HG03280 (cell line): Measurements from ENCODE around the gene CLCN3.
"Not testable (repeated sequence)": the region's sequence is repeated elsewhere in the genome, so short reads cannot be mapped to it uniquely, and the experiment has no call there.

Experiments
- ATAC-seq: cut with Tn5 transposase; IDR thresholded peaks from one replicate; pipeline ENCODE4 v1.9.1; 2021; ENCODE audit warnings: mild to moderate bottlenecking, moderate library complexity; ENCODE audit not compliant: unreplicated experiment

Gene CLCN3

DNA sequence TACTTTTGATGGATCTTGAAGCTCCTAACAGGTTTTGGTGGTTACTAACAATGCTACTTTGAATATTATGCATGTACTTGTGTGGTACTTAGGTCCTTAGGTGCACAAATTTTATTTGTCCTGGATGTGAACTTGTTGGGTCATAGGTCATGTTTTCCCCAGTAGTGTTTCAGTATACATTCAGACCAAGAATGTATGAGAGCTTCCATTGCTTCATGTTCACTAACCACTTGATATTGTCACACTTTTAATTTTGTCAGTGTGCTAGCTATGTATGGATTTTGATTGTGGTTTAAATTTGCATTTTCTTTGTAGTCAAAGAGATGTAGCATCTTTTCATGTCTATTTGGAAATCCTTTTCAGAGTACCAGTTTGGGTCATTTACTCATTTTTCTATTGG, 32.2 kb downstream of the CLCN3 start:
- no peak for ATAC-seq

DNA sequence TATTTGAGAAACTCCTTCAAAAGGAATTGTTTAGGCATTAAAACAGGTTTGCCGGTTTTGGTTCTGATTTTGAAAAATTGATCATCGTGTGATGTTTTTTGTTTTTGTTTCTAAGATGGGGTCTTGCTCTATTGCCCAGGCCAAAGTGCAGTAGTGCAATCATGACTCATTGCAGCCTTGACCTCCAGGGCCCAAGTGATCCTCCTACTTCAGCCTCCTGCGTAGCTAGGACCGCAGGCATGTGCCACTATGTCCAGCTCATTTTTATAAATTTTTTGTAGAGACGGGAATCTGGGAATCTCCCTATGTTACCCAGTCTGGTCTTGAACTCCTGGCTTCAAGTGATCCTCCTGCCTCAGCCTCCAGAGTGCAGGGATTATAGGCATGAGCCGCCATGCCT, 35.0 kb downstream of the CLCN3 start:
- no peak for ATAC-seq

DNA sequence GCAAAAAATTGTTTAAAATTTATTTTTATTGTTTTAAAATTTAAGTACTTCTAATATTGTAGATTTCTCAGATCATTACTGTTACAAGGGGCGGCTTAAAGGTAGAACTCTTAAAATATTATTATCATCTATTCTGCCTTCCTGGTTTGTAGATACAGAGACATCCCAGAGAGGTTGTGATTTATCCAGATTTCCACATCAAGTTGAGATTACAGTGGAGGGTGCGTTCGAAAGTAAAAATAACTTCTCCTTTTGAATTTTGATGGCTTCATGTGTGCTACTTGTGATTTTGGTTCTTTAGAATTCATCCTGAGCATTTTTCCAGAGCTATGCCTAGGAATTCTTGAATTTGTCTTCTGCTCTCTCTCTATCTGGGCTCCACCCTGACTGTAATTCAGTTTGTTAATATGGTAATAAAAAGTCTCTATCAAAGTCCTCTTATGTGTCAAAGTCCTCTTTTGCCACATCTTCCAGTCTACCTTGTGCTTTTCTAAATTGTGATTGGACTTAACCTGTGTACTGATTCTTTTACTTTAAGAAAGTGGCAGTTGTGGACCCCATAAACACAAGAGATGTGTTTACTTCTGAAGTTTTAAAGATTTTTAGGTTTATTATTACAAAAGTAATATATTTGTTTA, 37.2 kb downstream of the CLCN3 start:
- ATAC-seq: no peak

DNA sequence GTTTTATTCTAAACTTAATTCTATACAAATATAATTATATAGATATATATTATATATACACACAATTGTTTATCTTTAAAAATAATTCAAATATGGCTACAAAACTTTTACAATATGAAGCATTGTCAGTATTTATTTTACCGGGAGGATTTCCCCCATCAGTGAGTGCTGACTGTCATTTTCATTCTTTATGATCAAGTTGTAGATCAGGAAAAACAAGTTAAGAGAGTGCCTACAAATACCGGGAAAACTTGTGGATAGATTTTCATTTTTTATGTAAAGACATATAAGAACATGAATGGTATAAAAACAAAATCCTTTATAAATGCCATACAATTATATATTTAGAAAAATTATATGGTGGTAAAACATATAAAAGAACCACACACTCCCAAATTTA, 37.8 kb downstream of the CLCN3 start:
- ATAC-seq: no peak

DNA sequence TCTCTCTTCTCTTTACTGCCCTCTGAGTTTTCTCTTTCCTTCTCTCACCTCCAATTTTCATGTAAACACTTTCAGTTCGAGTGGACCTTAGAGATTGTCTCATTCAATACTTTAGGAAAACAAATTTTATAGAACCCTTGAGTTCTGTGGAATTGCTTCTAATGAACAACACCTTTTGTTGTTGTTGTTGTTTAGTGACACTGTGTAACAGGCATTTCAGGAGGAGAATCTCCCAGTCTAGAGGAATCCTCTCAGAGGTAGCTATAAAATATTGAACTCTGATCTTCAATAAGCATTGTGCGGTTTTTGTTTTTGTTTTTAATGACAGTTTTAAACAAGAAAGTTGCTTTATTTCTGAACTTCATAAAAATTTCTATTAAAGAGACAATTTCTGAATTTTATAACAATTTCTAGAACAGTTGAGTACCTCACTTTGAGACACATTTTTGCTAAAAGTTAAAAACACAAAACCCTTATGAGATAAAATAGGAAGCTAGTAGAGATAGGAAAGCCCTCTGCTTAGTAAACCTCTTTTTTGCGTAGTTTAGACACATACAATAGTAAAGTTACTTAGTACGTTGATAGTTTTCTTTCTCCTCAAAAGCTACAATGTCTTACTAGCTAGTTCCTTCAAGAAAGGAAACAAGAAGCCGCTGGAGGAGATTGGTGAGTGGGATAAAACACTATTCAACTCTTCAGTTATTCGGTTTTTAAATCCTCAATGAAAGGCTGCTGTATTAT, 38.8 kb downstream of the CLCN3 start:
- ATAC-seq: no peak

DNA sequence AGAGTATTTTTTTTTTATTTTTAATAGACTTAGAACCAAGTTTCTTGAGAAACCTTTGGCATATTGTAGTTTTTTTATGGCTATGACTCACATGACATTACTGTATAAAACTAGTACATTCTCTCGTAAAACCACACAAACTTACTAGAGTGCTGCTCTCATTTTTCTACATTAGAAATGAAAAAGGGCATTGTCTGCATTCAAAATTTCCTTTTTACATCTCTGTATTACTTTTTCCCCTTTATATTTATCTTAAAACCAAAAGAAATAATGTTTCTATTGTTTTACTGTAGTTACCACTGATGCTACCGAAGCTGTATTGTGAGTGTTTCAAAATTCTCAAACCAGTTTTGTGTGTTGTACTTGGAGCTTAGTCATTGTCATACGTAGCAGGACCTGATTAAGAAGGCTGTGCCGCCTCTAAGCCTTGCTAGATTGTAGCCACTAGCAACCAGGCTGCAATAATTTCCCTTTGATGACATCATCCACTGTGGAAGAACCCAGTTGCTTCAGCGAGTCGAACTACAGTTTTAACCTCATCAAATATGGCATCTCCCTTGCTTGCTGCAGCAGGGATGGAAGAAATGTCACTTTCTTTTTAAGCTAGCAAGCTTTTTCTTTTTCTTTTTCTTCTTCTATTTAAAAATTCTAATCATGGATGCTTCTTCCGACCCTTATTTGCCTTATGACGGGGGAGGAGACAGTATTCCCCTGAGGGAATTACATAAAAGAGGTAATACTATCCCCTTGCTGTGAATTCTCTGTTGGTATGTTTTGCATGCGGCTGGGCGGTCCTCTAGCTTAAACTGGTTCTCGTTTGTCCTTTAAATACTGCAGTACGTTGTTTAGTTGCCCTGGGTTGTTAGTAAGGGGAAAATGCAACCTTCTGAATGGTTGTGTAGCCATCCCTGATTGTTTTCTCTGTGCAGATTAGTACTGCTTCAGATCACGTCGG, 39.6 kb downstream of the CLCN3 start:
- ATAC-seq: peak; percentile 99

DNA sequence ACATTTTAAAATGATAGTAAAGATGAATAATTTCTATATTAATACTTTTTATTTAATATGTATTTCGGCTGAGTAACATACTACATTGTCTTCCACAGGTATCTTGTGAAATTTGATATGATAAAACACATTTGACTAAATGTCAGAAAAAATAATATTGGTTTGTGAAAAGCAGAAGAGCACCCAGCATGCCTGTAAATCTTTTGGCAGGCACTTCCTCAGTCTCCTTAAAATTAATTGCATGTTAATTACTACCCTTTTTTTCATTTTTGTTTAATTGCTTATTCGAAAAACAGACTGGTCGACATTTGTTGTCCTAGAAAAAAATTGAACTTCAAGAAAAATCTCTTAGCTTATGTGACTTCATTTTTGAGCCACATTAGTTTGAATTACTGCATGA, 40.6 kb downstream of the CLCN3 start:
- ATAC-seq: no peak

DNA sequence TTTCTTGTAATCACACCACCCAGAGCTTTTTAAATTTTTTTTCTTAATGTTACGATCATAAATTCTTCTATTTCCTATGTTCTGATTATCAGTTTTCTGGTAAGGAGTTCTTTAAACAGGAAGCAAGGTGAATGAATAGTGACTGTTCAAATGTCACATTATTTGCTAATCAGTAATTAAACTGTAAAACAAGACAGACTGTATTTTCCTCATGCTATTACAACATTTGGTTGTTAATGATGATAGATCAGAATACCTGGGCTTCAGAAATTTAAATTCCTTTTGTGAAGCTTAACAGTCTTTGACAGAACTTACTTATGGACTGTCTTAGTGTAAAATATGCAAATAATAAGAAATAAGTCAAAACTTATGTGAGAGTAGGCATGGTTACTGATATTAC, 41.4 kb downstream of the CLCN3 start:
- no peak for ATAC-seq

DNA sequence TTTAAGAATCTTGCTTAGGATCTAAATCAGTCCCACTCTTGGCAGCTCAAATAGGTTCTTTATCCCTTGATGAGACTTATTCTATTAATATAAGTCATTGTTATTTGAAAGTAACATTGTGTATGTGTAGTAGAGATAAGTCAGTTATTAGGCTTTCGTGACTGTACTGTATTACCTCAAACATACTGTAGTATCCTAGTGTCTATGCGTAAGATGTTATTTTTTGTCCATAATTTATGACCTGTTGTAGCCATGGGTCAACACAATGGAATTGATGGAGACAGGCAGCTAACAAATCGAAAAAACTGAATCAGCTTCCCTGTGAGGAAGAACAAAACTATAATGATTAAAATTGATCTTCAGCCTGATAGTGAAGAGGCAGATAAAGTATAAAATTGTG, 41.8 kb downstream of the CLCN3 start:
- no peak for ATAC-seq

DNA sequence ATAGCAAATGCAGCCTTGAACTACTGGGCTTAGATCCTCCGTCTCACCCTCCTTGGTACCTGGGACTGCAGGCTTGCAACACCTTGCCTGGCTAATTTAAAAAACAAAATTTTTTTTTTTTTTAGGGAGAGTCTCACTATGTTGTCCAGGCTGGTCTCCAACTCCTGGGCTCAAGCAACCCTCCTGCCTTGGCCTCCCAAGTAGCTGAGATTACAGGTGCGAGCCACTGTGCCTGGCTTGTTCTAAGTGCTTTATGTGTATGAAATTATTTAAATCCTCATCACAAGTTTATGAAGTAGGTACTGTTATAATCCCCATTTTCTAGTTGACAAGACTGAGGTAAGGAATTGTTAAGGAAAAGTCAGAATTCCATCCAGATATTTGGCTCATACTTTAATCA, 43.0 kb downstream of the CLCN3 start:
- ATAC-seq: no peak

DNA sequence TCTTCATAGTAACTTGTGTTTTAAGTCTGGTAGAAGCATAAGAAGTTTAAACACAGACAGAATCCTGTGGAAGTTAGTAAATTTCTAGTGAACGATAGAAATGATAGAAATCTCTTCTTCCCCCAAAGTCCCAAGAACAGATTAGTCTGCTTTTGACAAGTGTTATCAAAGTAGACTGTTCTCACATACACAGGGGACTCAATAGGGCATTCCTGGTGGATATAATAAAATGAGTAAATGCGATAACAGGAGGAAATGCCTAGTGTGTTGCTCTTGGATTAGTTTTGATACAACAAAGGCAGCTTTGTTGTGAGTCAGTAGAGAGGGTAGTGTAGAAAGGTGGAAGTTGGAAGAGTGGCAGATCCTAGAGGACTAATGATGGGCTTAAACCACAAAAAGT, 43.5 kb downstream of the CLCN3 start:
- no peak for ATAC-seq

DNA sequence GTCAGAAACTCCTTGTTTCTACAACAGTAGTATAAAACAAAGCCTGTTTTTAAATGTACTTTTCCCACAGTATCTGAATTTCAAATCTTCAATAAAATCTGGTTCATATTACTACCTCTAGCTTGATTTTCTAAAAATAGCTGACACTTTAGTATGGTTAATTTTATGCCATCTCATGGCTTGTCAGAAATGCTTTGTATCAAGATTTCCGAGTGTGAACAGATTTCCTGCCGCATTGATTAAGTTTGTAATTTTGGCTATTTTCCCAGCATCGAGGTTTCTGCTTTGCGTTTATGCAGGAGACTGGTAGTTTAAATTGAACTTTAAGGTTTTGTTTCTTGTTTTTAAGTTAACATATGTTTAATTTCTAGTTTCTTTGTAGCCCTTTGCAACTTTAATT, 44.2 kb downstream of the CLCN3 start:
- ATAC-seq: no peak

DNA sequence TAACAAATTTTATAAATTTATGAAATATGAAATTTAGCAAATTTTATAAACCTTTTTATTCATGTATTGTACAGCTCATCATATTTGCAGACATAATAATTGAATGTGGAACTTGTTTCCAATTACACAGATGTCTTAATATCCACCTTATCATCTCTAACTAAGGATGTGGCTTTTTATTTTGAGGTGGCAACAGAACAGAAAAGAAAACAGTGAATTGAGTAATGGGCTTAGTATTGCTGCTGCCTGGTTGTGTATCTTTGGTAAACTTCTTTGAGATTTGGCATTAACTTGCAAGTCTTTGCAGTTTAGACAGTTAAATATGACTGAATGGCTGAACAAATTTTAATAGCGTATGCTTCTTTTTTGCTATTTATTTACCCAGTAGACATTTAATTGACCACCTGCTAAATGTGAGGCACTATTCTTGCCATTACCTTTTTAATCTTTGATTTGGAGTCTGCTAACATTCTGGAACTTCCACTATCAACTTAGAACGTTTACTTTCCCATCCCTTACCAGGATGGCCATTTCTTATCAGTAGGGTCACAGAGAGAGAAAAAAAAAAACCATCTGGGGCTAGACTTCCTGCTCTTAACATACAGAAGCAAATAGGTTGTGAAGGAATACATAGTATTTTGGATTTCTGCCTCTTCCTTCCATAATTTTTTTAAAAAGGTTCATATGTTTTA, 44.8 kb downstream of the CLCN3 start:
- no peak for ATAC-seq

DNA sequence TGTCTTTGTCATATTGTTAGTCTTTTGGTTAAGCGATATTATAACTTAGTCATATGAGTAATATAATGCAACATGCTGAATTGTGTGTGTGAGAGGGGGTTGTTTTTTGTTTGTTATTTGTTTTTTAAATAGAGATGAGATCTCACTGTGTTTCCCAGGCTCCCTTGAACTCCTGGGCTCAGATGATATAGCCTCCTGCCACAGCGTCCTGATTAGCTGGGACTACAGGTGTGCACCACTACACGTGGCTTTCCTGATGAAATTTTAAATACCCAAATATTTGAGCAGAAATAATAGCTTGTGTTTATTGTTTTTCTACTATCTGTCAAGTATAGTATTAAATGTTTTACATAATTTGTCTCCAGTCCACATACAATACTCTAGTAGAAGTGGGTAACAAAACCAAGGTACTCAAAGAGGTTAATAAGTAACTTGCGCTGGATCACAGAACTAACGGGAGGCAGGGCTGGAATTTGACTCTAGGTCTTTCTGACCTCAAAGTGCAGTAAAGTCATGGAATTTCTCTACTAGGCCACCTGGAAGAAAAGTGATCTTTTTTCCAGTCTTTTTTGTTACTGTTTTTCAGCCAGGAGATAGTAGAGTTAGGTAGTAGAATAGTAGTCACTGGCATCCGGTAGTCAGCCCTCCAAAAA, 47.8 kb downstream of the CLCN3 start:
- no peak for ATAC-seq

DNA sequence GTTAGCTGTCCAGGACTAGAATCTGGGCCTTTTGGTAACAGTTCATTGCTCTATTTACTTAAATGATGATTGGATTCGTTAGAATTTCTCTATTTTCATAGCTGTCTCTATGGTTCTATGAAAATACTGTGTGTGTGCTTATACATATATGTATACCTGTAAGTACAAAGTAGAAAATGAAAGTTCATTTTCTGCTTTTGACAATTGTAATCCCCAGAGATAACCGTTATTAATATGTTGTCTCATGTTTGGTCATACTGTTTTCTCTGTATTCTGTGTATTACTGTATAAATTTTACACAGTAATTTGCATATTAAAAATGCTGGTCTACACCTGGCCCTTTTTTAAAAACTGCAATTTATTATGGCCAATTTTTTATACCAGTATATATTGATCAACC, 55.4 kb downstream of the CLCN3 start:
- peak; percentile 76 for ATAC-seq

DNA sequence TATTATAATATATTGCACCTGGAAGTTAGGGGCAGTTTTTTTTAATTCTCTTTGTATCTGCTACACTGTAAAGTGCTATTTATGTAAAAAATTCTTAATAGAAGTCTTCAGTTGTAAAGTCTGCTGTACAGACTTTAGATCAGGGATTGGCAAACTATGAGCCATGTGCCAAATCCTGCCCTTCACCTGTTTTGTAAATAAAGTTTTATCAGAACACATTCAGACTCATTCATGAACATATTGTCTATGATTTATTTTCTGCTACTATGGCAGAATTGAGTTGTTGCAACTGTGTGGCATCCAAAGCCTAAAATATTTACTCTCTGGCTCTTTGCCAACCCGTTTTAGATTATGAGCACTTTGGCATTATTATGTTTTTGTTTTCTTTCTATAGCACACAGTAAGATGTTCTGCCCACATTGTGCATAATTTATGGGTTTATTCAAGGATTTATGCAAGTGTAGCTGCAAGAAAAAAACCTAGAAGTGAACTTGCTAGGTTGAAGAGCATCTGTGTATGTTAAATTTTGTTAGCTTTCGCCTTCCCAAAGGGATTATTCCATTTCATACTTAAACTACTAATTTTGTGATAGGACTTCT, 56.9 kb downstream of the CLCN3 start:
- no peak for ATAC-seq

DNA sequence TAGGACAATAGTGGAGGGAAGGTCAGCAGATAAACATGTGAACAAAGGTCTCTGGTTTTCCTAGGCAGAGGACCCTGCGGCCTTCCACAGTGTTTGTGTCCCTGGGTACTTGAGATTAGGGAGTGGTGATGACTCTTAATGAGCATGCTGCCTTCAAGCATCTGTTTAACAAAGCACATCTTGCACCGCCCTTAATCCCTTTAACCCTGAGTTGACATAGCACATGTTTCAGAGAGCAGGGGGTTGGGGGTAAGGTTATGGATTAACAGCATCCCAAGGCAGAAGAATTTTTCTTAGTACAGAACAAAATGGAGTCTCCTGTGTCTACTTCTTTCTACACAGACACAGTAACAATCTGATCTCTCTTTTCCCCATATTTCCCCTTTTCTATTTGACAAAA, 58.1 kb downstream of the CLCN3 start:
- not testable (repeated sequence) for ATAC-seq

DNA sequence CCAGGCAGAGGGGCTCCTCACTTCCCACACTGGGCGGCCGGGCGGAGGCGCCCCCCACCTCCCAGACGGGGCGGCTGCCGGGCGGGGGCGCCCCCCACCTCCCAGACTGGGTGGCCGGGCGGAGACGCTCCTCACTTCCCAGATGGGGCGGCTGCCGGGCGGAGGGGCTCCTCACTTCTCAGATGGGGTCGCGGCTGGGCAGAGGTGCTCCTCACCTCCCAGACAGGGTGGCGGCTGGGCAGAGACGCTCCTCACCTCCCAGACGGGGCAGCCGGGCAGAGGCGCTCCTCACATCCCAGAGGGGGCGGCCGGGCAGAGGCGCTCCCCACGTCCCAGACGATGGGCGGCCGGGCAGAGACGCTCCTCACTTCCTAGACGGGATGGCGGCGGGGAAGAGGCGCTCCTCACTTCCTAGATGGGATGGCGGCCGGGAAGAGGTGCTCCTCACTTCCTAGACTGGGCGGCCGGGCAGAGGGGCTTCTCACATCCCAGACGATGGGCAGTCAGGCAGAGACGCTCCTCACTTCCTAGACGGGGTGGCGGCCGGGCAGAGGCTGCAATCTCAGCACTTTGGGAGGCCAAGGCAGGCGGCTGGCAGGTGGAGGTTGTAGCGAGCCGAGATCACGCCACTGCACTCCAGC, 58.7 kb downstream of the CLCN3 start:
- not testable (repeated sequence) for ATAC-seq

DNA sequence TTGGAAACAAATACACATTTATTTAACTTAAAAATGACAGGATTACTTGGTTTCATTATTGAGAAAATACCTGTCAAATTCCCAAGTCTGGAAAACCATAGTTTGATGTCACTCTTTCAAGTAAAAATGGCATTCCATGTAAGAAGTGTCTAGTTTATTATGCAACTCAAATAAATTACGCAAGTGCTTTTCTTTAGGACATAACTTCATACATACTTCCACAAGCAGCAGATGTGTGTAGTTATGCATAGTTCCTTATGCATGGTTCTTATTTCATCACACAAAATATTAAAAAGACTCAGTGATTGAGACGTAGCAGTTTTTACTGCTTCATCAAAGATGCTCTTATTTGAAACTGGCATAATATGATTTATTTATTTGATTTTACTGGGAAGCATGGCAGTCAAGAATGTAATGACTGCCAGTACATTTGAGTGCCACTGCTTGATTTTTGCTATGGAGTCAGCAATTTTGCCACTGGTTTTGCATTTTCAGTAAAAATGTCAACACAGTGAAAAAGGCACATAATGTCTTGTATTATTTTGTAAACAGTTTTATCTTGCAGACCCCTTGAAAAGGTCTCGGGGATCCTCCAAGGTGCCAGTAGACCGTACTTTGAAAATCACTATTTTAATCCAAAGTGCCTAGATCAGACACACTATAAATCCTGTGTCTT, 62.1 kb downstream of the CLCN3 start:
- ATAC-seq: no peak
